Activated naive CD4-positive, alpha-beta T cell treated with anti-CD3 and anti-CD28 coated beads for 36 hours (primary cell): ENCODE results near the gene AGAP9. TPM values are rescaled to one million over a fixed set of nuclear protein-coding genes. Genes with fewer than 3 reads are reported as not detected.
"Not testable (repeated sequence)": the region's sequence is repeated elsewhere in the genome, so short reads cannot be mapped to it uniquely, and the experiment has no call there.

ENCODE experiments used
- CTCF ChIA-PET: fragments of 350-600 bp; sonication (Branson Sonifier 250); formaldehyde crosslinking; loops from one replicate; lab custom pipeline; 2021; ENCODE audit warnings: antibody characterized with exemption; lab: Charles Lee
- DNase-seq: peaks from one replicate; pipeline ENCODE4 v3.0.0-alpha.2; 2020
- H3K27ac Mint-ChIP-seq: one replicate; pipeline ENCODE4 v1.8.0; 2021; ENCODE audit warnings: mild to moderate bottlenecking, mixed read lengths
- H3K27me3 Mint-ChIP-seq: one replicate; pipeline ENCODE4 v1.8.0; 2021; ENCODE audit warnings: low read depth, mixed read lengths
- H3K36me3 Mint-ChIP-seq: one replicate; pipeline ENCODE4 v1.8.0; 2021; ENCODE audit warnings: low read depth, mixed read lengths
- H3K4me1 Mint-ChIP-seq: one replicate; pipeline ENCODE4 v1.8.0; 2021; ENCODE audit warnings: low read depth, mixed read lengths
- H3K4me3 Mint-ChIP-seq: one replicate; pipeline ENCODE4 v1.8.0; 2021; ENCODE audit warnings: mild to moderate bottlenecking, moderate library complexity, mixed read lengths
- H3K9me3 Mint-ChIP-seq: one replicate; pipeline ENCODE4 v1.8.0; 2021; ENCODE audit warnings: mixed read lengths
- intact Hi-C: fragments of 100-400 bp; cut with micrococcal nuclease; formaldehyde crosslinking; loops from one replicate; pipeline ENCODE4 v1.15.1; 2023
- total RNA-seq, 2 experiments: library from RNA; stranded (reverse); gene quantifications; one replicate each; pipeline ENCODE4 v1.2.3, GENCODE V29; 2021

Gene AGAP9
- total RNA-seq = 1 to 10 TPM; 6.7 to 7.9 TPM

- H3K27ac Mint-ChIP-seq, H3K27me3 Mint-ChIP-seq, H3K4me1 Mint-ChIP-seq, intact Hi-C loops, H3K9me3 Mint-ChIP-seq, H3K36me3 Mint-ChIP-seq, CTCF ChIA-PET, DNase-seq, H3K4me3 Mint-ChIP-seq: not testable (repeated sequence)
Observed at GRCh38 chr10:47523475-47523874, at the start of gene AGAP9. Gene AGAP9, minus strand, starts transcription at chr10:47523638. Its CDS starts 112 bp downstream, at chr10:47523526.

GRCh38 chr10:47571138-47571912 is 47.9 kb upstream of the AGAP9 start:
- intact Hi-C loops, H3K27me3 Mint-ChIP-seq, H3K4me1 Mint-ChIP-seq, H3K36me3 Mint-ChIP-seq, DNase-seq, CTCF ChIA-PET, H3K9me3 Mint-ChIP-seq, H3K4me3 Mint-ChIP-seq, H3K27ac Mint-ChIP-seq: not testable (repeated sequence)

- intact Hi-C loops, H3K9me3 Mint-ChIP-seq, CTCF ChIA-PET, H3K36me3 Mint-ChIP-seq, H3K27me3 Mint-ChIP-seq, H3K27ac Mint-ChIP-seq, H3K4me1 Mint-ChIP-seq, DNase-seq, H3K4me3 Mint-ChIP-seq: not testable (repeated sequence)
Observed at GRCh38 chr10:47566757-47567156, 43.3 kb upstream of the AGAP9 start.

GRCh38 chr10:47566108-47566699 is 42.8 kb upstream of the AGAP9 start:
- intact Hi-C loops, CTCF ChIA-PET, DNase-seq, H3K27ac Mint-ChIP-seq, H3K4me3 Mint-ChIP-seq, H3K4me1 Mint-ChIP-seq, H3K9me3 Mint-ChIP-seq, H3K36me3 Mint-ChIP-seq, H3K27me3 Mint-ChIP-seq: not testable (repeated sequence)

- H3K9me3 Mint-ChIP-seq, H3K27ac Mint-ChIP-seq, intact Hi-C loops, H3K4me1 Mint-ChIP-seq, DNase-seq, CTCF ChIA-PET, H3K27me3 Mint-ChIP-seq, H3K36me3 Mint-ChIP-seq, H3K4me3 Mint-ChIP-seq: not testable (repeated sequence)
Observed at GRCh38 chr10:47565517-47565920, 42.1 kb upstream of the AGAP9 start.

- CTCF ChIA-PET, H3K36me3 Mint-ChIP-seq, H3K4me3 Mint-ChIP-seq, H3K27me3 Mint-ChIP-seq, DNase-seq, H3K9me3 Mint-ChIP-seq, H3K4me1 Mint-ChIP-seq, intact Hi-C loops, H3K27ac Mint-ChIP-seq: not testable (repeated sequence)
Observed at GRCh38 chr10:47564953-47565352, 41.5 kb upstream of the AGAP9 start.

GRCh38 chr10:47564318-47564717 is 40.9 kb upstream of the AGAP9 start:
- H3K36me3 Mint-ChIP-seq, H3K27me3 Mint-ChIP-seq, CTCF ChIA-PET, H3K27ac Mint-ChIP-seq, H3K4me3 Mint-ChIP-seq, intact Hi-C loops, DNase-seq, H3K9me3 Mint-ChIP-seq, H3K4me1 Mint-ChIP-seq: not testable (repeated sequence)

GRCh38 chr10:47560452-47560851 is 37.0 kb upstream of the AGAP9 start:
- DNase-seq, CTCF ChIA-PET, intact Hi-C loops, H3K4me1 Mint-ChIP-seq, H3K4me3 Mint-ChIP-seq, H3K27ac Mint-ChIP-seq, H3K27me3 Mint-ChIP-seq, H3K36me3 Mint-ChIP-seq, H3K9me3 Mint-ChIP-seq: not testable (repeated sequence)

- CTCF ChIA-PET, DNase-seq, H3K4me3 Mint-ChIP-seq, H3K4me1 Mint-ChIP-seq, H3K36me3 Mint-ChIP-seq, H3K27ac Mint-ChIP-seq, H3K9me3 Mint-ChIP-seq, H3K27me3 Mint-ChIP-seq: not testable (repeated sequence)
- intact Hi-C loops = loop anchor here (10.0 kb wide), 1 partner anchor 745 kb away; the partner anchor contains the start of gene MAPK8
Observed at GRCh38 chr10:47559718-47560308, 36.4 kb upstream of the AGAP9 start.

- H3K4me1 Mint-ChIP-seq, H3K27ac Mint-ChIP-seq, DNase-seq, CTCF ChIA-PET, H3K36me3 Mint-ChIP-seq, H3K9me3 Mint-ChIP-seq, H3K4me3 Mint-ChIP-seq, H3K27me3 Mint-ChIP-seq: not testable (repeated sequence)
- intact Hi-C loops = loop anchor here (10.0 kb wide), 1 partner anchor 747 kb away; the partner anchor contains the start of gene MAPK8
Observed at GRCh38 chr10:47558109-47558508, 34.7 kb upstream of the AGAP9 start.

GRCh38 chr10:47557616-47558015 is 34.2 kb upstream of the AGAP9 start:
- H3K9me3 Mint-ChIP-seq, H3K27me3 Mint-ChIP-seq, H3K4me1 Mint-ChIP-seq, H3K4me3 Mint-ChIP-seq, H3K36me3 Mint-ChIP-seq, CTCF ChIA-PET, H3K27ac Mint-ChIP-seq, DNase-seq: not testable (repeated sequence)
- intact Hi-C loops = loop anchor here (10.0 kb wide), 1 partner anchor 747 kb away; the partner anchor contains the start of gene MAPK8

GRCh38 chr10:47555334-47555733 is 31.9 kb upstream of the AGAP9 start:
- H3K27me3 Mint-ChIP-seq, H3K9me3 Mint-ChIP-seq, H3K4me3 Mint-ChIP-seq, H3K4me1 Mint-ChIP-seq, H3K36me3 Mint-ChIP-seq, DNase-seq, H3K27ac Mint-ChIP-seq, CTCF ChIA-PET: not testable (repeated sequence)
- intact Hi-C loops = loop anchor here (10.0 kb wide), 1 partner anchor 749 kb away; the partner anchor contains the start of gene MAPK8
